ENCODE results near the gene TRIM2.

TRIM2 gene

DNA sequence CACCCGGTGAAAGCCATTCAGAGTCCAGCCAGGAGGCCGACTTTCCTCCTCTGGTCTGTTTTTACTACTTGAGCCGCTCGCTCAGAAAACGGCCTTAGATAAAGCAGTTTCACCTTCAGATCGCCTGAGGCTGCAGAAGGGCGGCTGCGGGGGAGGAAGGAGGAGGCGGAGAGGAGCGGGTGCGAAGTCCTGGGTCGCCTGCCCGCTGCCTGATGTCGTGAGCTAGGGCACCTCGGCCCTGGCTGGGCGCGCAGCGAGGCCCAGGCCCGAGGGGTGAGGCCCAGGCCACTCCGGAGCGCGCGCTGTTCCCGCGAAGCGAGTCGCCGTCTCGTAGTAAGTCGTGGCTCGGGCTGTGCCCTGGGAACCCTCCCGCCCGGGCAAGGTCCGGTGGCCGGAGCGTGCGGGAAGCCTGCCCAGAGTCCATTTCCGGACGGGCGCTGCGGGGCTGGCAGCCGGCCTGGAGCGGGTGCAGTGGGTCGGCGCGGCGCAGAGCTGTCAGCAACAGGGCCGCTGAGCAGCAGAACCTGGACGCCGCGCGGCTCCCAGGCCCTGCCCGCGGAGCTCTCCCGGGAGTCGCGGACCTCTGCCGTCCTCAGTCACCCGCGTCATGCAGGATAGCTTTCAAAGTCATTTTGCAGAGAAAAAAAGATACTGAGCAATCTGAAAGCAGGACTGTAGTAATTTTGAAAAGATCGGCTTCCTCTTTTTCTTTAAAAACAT lies 18.6 kb downstream of the TRIM2 start:
- no peak for DNase-seq (ENCODE audit: low read depth in 2 of 2)

DNA sequence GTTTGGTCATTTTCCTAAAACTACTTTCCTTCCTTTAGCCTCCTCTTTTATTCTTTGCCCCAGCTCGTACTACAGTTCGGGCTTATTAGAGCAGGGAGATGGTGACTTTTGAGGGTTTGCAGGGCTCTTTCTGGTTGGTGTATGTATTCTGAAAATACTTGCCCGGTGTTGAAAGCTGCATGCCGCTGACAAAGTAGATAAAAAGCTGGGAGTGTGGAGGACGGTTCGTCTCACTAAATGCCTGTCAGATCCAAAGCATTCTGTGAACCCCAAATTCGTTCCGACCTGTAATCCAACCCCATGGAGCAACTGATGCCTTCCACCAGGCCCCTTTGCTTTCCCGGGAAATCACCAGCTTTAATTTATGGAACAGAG lies 19.2 kb downstream of the TRIM2 start:
- DNase-seq (ENCODE audit: low read depth in 2 of 2), result no peak

DNA sequence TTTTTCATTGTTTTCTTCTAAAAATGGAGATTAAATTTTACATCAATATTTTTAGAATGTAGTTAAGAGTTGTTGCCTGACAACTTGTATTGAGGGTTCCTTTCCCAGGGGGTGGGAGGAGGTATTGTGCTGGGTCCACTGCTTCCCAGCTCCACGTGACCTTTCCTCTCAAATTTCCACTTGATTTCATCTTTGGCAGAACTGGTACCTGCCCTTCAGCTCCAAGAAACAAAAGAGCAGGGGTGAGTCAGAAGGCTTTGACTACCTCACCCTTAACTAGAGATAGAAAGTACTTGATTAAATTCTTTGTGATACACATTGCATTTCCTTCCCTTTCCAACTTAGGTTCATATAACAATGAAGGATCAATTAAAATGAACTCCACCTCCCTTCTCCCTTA lies 19.7 kb downstream of the TRIM2 start:
- no peak for DNase-seq (ENCODE audit: low read depth in 2 of 2)

DNA sequence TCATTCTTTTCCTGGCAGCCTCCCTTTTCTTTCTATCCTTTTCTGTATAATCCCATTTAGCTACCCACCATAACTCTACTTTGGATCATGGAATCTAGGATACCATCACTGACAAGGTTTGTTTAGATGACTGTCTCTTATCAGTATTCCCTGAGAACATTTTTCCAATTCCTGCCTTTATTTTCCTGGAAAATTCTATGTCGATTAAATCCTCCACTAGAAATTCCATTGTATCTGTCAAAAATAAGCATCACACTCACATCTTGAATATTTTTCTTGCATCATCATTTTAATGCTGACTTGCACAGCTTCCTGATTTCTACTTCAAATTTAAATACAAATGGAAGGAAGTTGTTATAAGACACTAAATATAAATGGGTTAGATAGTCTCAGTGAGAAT lies 20.2 kb downstream of the TRIM2 start:
- DNase-seq (ENCODE audit: low read depth in 2 of 2), result no peak

DNA sequence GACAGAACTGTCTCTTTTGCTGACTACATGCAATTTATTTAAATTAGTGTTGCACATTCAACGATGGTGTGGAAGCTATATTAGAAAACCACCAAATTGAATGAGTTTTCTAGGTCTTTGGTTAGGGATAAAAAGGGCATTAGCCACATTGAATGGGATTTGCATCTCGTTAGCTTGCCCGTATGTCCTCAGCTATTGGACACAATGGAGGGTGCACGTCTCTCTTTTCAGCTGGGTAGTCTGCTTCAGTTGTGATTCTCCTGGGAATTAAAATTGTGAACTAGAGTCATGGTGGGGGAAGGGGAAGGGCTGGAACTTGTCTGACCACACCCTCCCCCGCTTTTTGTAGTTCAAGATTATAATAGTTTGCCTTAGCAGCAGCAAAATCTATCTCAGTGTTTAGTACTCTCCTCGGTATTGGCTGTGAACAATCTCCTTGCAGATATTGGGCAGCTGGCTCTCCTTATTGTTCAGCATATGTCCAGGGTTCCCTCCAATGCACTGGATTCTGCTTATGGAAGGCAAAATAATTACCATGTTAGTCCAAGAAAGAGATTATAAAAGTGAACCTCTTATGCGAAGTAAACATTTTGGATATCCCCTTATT lies 23.3 kb downstream of the TRIM2 start:
- DNase-seq (ENCODE audit: low read depth in 2 of 2), result no peak

DNA sequence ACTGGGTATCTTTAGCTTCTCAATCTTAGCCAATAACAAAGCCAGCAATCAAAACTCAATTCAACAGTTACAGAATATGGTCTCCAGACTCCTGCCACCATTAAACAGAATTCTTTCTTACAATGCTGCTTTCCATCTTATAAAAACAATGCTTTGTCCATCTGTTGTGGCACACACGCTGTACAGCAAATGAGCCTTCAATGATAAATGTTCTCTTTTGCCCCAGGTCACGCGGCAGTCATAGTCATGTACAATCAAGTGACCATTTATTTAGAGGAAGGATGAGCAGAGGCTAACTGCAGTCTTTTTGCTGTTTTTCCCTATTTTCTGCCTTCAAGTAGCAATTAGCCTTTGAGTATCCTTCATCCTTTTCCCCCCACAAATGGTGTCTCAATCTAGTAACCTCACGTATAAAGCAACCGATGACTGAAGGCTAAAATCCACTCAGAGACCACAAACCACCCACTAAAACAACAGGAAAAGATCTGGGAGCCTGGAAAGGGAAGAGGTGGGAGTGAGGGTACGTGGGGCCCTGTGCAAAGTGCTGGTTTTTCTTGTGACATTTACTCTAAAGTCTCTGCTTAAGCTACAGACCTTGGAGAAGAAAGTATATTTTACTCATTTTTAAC lies 24.4 kb downstream of the TRIM2 start:
- DNase-seq (ENCODE audit: low read depth in 2 of 2), result no peak

DNA sequence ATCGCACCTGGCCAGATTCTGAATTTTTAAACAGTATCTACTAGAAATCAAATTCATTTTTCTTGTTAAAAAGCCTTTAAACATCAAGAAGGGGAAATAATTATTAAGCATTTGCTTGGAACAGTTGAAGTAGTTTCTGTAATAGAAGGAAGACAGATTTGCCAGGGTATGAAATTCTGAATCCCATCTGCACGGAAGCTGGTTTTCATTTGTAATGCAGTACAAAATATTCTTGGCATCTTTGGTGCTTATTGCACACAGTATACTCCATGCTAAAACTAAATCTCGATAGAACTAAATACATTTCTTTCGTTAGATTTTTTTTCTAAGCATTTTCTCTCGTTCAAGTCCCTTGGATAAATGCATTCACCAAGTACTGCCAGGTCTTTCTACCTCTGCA lies 25.3 kb downstream of the TRIM2 start:
- no peak for DNase-seq (ENCODE audit: low read depth in 2 of 2)

DNA sequence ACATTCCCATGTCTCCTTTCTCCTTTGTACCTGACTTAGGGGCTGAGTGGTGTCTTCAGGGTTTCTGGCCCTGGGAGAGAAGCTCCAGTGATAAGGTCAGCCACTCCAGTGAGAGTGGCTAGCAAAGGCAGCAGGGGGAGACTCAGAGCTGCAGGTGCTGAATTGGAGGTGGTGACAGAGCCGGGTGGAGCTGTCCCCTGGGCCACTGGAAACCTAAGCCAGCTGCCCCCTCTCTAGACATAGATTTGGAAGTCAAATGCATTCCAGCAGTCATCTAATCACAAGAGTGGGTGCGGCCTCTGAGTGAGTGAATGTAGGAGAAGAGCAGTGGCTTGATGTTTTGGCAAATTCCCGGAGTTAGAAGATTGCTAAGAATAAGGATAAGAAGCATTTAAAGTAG lies 28.5 kb downstream of the TRIM2 start:
- DNase-seq (ENCODE audit: low read depth in 2 of 2), result no peak

DNA sequence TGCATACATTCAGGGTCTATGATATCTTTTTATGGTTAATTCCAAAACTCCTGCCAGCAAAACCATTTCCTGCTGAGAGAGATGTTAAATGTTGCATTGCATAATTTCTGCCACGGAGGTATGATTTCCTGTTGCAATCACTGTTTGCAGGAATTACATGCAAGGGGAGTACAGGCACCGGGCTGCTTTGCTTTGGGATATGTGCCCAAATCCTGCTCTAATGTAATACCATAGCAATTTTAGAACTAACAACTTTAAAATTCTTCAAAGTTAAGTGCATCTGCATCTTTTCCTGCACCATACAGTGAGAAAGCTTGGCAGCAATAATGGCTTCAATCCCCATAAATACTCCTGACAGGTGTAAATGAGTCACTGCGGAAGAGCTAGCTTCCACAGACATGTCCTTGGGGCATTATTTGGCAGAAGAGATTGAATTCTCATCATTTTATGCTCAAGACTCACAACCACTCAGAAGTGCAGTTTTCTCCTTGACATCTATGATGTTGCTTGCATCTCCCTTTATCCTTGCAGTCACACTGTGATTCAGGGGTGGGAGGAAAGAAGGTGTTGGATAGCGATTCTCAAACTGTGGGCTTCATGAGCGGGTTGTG lies 29.6 kb downstream of the TRIM2 start:
- DNase-seq (ENCODE audit: low read depth in 2 of 2), result no peak

DNA sequence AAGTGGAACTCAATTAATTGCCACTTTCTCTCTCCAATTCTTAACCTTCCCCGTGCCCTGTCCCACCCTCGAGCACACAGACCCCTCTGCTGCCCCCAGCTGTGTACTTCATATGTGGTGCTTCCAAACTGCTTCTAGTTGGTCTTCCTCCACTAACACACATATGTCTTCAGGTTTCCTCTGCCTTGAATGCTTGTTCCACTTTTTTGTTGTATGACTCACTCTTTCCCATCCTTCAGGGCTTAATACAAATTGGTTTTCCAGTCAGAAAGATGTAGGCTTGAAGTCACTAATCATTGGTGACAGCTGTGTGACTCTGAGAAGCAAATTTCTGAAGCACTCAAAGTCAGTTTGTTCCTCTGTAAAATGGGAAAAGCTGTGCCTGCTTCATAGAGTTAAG lies 30.6 kb downstream of the TRIM2 start:
- no peak for DNase-seq (ENCODE audit: low read depth in 2 of 2)

DNA sequence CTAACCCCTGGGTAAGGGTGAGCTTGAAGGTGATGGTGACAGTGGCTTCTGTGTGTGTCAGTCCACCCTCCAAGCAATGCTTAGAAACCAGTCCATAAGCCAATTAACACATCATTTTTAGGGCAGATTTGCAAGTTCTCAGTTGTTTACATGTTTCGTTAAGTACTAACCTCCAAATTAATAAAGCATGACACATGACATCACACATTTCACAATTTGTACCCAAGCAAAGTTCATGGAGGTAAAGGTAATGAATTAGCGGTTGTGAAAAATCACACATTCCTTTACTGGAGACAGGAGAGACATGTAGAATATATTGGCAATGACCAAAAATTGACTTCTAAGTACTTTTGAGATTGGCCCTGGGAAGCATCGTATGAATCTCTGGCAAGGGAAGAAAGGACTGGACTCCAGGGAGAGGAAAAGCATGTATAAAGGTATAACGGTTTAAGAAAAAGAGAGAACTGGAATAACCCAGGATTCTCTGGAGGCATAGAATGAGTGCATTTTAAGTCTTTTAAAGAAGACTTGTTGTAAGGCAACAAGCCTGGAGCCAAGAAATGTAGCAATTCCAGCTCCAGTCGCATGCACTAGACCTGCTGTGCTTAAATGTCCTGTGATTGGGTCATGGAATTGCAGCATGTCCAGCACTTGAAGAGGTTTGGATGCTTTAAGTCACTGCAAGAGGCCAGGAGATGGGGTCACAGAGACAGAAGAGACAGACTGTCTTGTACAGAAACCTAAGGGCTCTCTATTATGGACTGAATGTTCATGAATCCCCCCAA lies 34.1 kb downstream of the TRIM2 start:
- DNase-seq (ENCODE audit: low read depth in 2 of 2), result no peak

DNA sequence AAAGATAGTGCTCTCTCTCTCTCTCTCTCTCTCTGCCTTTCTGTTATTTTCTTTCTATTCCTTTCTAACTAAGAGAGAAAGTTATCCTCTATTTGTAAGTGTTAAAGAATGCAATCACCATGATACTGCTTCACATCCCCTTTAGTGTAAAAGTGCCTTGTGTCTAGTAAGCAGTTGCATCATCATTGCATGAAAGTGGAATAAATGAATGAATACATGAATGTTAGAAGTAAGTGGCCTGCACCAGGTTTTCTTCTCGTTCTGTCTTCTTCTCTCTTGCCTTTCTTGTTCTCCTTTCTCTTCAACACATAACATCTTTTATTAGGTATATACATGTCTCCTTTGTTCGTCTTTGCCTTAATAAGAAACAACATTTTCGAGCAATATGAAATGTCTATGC lies 35.2 kb downstream of the TRIM2 start:
- no peak for DNase-seq (ENCODE audit: low read depth in 2 of 2)

DNA sequence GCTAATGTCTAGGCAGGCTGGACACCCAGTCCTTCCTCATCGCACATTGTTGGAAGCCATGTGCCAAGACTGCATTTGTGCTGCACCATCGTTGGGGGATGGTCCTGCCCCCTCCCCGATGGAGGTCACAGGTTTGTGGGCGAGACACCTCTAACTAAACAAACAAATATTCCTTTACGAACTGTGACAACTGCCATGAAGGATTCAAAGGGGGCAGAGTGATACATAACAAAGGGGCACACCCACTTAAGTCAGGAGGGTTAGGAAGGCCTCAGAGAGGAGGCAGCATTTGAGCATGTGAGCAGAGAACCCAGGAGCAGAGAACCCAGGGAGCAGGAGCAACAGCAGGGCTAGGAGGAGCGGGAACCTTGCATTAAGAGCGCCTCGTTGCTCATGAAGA lies 37.1 kb downstream of the TRIM2 start:
- no peak for DNase-seq (ENCODE audit: low read depth in 2 of 2)

DNA sequence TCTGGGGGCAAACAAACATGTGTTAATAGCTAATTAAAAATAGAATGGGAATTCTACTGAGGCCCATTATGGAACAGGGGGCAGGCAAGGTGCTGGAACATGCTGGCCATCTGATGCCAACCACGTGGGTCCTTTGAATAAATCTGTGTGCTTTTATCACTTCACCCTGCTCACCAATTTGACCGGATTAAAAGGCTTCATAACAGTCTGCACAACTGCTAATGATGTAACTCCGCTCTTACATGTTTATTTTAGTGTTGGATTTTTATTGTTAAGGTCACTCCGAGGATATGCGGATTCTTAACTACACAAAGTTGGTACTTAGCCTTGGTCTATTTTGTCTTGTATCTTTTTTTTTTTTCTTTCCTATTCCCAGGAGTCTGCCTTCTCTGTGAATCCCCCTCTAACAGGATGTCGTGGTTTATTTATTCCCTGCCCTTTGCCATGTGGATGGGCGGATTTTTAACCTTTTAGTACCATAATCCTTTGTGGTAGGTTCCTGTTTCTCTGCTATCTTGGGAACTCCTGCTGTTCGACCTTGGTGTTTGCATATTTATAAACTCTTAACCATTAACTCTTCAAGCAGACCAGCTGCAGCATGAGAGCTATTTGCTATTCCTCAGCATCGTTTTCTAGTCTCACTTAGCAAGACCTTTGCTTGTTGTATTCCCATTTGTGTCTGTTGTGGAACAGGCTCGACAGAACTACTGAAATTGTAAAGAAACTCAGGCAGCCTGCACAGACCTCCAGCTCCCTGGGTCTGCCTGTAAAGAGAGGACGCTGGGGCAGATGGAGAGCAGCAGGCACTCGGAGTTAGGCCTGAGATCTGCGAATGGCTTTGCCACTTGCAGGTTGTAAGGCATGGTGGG lies 38.0 kb downstream of the TRIM2 start:
- no peak for DNase-seq (ENCODE audit: low read depth in 2 of 2)

DNA sequence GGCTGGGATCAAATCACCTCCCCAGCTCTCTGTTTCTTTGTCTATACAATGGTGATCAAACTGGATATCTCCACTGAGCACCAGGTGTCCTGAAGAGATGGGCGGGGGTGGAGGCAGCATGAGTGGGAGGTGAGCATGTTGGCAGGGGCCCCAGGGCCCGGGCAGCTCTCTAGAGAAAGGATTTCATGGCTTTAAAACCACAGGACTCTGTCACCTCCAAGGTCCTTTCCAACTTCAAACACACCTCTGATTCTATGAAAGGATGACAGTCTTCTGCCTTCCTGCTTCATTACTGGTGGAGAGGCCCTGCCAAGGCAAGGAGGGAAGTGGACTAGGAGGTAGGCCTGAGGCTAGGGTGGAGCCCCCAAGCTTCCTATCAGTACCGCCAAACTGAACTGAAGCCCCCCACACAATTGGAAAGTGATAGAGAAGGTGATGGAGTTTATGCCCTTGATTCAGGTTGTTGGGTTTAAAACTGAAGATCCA lies 38.6 kb downstream of the TRIM2 start:
- DNase-seq (ENCODE audit: low read depth in 2 of 2), result no peak

DNA sequence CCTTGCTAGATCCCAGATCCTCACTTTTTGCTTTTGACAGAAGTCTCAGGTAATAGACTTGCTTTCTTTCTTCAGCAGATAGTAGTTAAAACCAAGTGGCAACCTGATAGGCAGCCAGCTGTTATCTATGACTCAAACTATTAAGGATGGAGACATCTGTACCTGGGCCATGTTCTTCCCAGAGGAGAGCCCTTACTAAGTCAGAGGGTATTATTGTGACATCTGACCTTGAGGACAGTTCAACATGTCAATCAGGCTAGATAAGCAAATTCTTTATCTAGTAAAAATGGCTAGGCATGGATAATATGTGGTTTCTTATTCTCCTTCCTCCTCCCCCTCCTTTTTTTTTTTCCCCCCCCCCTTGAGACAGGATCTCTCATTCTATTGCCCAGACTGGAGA lies 39.2 kb downstream of the TRIM2 start:
- no peak for DNase-seq (ENCODE audit: low read depth in 2 of 2)

DNA sequence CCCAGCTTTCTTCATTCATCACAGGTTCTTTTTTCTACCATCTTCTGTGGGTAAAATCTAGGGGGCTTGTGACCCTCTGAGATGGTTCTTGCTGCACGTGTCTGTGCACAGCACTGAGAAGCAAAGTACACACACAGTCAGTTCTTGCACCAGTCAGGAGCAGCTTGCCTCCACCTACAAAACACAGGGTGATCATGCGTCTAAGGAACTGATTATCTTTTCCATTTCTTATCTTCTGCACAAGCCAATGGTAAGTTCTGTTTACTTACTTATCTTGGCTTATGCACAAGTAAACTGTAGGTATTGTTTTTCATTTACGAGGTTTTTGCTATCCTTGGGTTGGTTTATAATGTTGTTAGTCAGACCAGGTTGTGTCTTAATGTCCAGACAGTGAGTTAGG lies 40.7 kb downstream of the TRIM2 start:
- no peak for DNase-seq (ENCODE audit: low read depth in 2 of 2)

DNA sequence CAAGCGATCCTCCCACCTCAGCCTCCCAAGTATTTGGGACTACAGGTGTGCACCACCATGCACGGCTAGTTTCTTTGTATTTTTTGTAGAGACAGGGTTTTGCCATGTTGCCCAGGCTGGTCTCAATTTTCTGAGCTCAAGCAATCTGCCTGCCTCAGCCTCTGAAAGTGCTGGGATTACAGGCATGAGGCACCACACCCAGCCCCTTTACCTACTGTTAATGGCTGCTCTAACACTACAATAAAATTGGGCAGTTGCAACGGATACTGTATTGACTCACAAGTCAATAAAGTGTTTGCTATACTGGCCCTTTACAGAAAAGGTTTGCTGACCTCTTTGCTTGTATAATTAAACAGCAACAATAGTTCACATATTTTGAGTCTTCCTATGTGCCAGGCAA lies 41.5 kb downstream of the TRIM2 start:
- DNase-seq (ENCODE audit: low read depth in 2 of 2), result no peak

DNA sequence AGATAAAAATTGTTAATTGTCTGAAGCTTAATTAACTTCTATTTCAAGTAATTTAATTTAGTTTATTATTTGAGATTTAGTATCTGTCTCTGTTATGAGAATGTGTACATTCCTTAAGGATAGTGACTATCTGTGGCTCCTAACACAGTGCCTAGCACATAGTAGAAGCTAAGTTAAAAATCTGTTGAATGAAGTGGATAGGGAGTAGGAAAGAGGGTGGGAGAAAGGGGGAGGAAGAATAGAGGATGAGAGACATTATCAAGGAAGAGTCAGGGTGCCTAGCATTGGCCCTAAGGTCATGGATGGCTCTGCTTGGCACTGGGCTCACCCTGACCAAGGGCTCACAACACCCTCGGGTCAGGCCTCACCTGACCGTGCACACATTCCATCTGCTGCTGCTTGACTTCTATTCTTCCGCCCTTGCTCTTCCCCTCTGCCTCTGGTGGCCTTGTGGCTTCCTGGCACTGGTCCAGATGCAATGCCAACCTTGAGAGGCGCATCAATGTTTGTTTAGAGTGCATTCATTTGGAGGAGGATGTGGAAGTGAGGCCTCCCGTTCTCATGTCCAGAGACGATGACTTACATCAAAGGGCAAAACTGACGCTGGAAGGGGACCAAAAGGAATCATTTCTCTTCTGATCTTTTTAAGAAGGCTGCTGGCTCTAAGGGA lies 42.3 kb downstream of the TRIM2 start:
- DNase-seq (ENCODE audit: low read depth in 2 of 2), result no peak

DNA sequence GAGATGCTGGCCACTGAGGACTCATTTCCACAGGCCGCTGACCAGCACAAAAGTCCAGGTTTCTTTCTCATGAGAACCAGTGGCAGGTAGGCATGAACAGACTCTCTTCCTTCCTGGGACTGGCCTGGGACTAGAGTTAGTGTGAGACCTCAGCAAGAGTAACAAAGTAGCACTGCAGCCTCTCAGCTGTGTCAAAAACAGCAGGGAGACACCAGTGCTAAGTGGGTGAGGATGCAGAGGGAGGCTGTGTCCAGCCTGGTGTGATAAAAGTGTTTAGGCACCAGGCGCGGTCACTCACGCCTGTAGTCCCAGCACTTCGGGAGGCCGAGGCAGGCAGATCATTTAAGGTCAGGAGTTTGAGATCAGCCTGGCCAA lies 42.9 kb downstream of the TRIM2 start:
- DNase-seq (ENCODE audit: low read depth in 2 of 2), result no peak
